ENCODE measurements around the gene MAP3K19.

Gene MAP3K19

GRCh38 chr2:134943540-134943939 is 103.7 kb downstream of the MAP3K19 start:
- Histone ChIP-seq H3K4me3 (ENCODE audit: low read depth in 1 of 2, low read length in 2 of 2) (no peak overlapping the region), H3K4me2 (ENCODE audit: insufficient read depth, low read length) (no peak overlapping the region), H3K36me3 (ENCODE audit: insufficient read depth, low read length) (peaks cover 77% of the 10 kb centered on the region), H3K79me2 (ENCODE audit: insufficient read depth, low read length) (peaks cover 56% of the 10 kb centered on the region), H3K27ac (ENCODE audit: low read length) (no peak overlapping the region), H4K20me1 (ENCODE audit: insufficient read depth, low read length) (peaks cover 17% of the 10 kb centered on the region; the same call in 1 of the 2 replicates), H3K4me1 (ENCODE audit: insufficient read depth, low read length) (no peaks in the 10 kb centered on the region), H3K9me3 (ENCODE audit: insufficient read depth, low read length, severe bottlenecking) (no peaks in the 10 kb centered on the region), H3K9ac (ENCODE audit: low read depth, low read length) (no peak overlapping the region), H2AFZ (ENCODE audit: low read depth, low read length) (no peak overlapping the region), H3K27me3 (ENCODE audit: insufficient read depth, low read length, poor library complexity) (no peaks in the 10 kb centered on the region)
- ATAC-seq (ENCODE audit: insufficient read depth, low read depth) (no peak), DNase-seq (no peak)
- TF ChIP-seq, protein P1, sequence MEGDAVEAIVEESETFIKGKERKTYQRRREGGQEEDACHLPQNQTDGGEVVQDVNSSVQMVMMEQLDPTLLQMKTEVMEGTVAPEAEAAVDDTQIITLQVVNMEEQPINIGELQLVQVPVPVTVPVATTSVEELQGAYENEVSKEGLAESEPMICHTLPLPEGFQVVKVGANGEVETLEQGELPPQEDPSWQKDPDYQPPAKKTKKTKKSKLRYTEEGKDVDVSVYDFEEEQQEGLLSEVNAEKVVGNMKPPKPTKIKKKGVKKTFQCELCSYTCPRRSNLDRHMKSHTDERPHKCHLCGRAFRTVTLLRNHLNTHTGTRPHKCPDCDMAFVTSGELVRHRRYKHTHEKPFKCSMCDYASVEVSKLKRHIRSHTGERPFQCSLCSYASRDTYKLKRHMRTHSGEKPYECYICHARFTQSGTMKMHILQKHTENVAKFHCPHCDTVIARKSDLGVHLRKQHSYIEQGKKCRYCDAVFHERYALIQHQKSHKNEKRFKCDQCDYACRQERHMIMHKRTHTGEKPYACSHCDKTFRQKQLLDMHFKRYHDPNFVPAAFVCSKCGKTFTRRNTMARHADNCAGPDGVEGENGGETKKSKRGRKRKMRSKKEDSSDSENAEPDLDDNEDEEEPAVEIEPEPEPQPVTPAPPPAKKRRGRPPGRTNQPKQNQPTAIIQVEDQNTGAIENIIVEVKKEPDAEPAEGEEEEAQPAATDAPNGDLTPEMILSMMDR (IDR thresholded peaks at IDR 0.05; ENCODE audit: borderline replicate concordance, extremely low read depth, low read length, poor library complexity, severe bottlenecking) = no peak
- no peak for TF ChIP-seq EZH2 (IDR thresholded peaks at IDR 0.05; ENCODE audit: borderline replicate concordance, low read depth, low read length, severe bottlenecking)

DNA sequence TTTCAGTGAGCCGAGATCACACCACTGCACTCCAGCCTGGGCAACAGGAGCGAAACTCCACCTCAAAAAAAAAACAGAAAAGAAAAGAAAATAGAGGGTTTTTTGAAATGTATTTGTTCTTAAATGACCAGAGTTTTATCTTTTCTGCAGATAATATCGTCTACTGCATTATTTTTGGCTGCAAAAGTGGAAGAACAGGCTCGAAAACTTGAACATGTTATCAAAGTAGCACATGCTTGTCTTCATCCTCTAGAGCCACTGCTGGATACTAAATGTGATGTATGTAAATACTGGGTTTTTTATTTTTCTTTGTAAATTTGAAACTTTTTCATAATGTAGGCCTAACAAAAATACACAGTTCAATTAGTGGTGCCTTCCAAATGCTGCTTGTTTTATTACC is 110.6 kb downstream of the MAP3K19 start:
- no peak for DNase-seq
- no peak for ATAC-seq (ENCODE audit: insufficient read depth, low read depth)
- H3K4me3 ChIP-seq (ENCODE audit: low read depth in 1 of 2, low read length in 2 of 2) = no peak overlapping the region
- TF ChIP-seq, protein P1 (IDR thresholded peaks at IDR 0.05; ENCODE audit: borderline replicate concordance, extremely low read depth, low read length, poor library complexity, severe bottlenecking) = no peak
- no peak for TF ChIP-seq EZH2 (IDR thresholded peaks at IDR 0.05; ENCODE audit: borderline replicate concordance, low read depth, low read length, severe bottlenecking)
- H3K79me2 ChIP-seq (ENCODE audit: insufficient read depth, low read length) = peaks cover 92% of the 10 kb centered on the region
- H3K27me3 ChIP-seq (ENCODE audit: insufficient read depth, low read length, poor library complexity) = no peaks in the 10 kb centered on the region
- peaks cover 63% of the 10 kb centered on the region for H4K20me1 ChIP-seq (ENCODE audit: insufficient read depth, low read length)
- peaks cover 80% of the 10 kb centered on the region for H3K36me3 ChIP-seq (ENCODE audit: insufficient read depth, low read length)
- H2AFZ ChIP-seq (ENCODE audit: low read depth, low read length) = no peak overlapping the region
- H3K9me3 ChIP-seq (ENCODE audit: insufficient read depth, low read length, severe bottlenecking) = no peaks in the 10 kb centered on the region
- no peak overlapping the region for H3K27ac ChIP-seq (ENCODE audit: low read length)
- no peak overlapping the region for H3K4me2 ChIP-seq (ENCODE audit: insufficient read depth, low read length)
- no peaks in the 10 kb centered on the region for H3K4me1 ChIP-seq (ENCODE audit: insufficient read depth, low read length)
- H3K9ac ChIP-seq (ENCODE audit: low read depth, low read length) = no peak overlapping the region

DNA sequence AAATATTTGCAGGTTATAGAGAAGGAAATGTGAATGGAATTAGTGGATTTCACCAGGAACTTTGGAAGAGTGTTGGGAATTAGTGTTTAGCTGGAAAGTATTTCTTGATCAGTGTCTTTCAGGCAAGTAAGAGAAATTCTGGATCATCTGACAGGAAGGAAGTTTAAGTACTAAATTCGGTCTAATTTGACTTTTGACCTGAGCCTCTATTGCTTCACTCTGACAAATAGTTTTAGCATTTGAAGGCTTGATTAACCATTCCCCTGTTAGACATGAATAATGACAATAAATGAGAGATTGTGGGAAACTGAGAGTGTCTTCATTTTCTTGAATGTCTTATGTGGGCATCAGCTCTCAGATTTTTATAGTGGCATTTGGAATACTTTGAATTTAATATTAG is 112.6 kb downstream of the MAP3K19 start:
- no peak overlapping the region for H3K27ac ChIP-seq (ENCODE audit: low read length)
- H3K4me2 ChIP-seq (ENCODE audit: insufficient read depth, low read length) = no peak overlapping the region
- H4K20me1 ChIP-seq (ENCODE audit: insufficient read depth, low read length) = peaks cover 73% of the 10 kb centered on the region
- peaks cover 98% of the 10 kb centered on the region for H3K79me2 ChIP-seq (ENCODE audit: insufficient read depth, low read length)
- peaks cover 72% of the 10 kb centered on the region for H3K36me3 ChIP-seq (ENCODE audit: insufficient read depth, low read length)
- H3K9me3 ChIP-seq (ENCODE audit: insufficient read depth, low read length, severe bottlenecking) = no peaks in the 10 kb centered on the region
- no peak overlapping the region for H3K9ac ChIP-seq (ENCODE audit: low read depth, low read length)
- ATAC-seq (ENCODE audit: insufficient read depth, low read depth) = no peak
- H2AFZ ChIP-seq (ENCODE audit: low read depth, low read length) = no peak overlapping the region
- H3K4me1 ChIP-seq (ENCODE audit: insufficient read depth, low read length) = no peaks in the 10 kb centered on the region
- no peak overlapping the region for H3K4me3 ChIP-seq (ENCODE audit: low read depth in 1 of 2, low read length in 2 of 2)
- no peak for DNase-seq
- TF ChIP-seq, protein P1 (IDR thresholded peaks at IDR 0.05; ENCODE audit: borderline replicate concordance, extremely low read depth, low read length, poor library complexity, severe bottlenecking) = no peak
- no peak for TF ChIP-seq EZH2 (IDR thresholded peaks at IDR 0.05; ENCODE audit: borderline replicate concordance, low read depth, low read length, severe bottlenecking)
- H3K27me3 ChIP-seq (ENCODE audit: insufficient read depth, low read length, poor library complexity) = no peaks in the 10 kb centered on the region

- no peak overlapping the region for H3K27ac ChIP-seq (ENCODE audit: low read length)
- H3K79me2 ChIP-seq (ENCODE audit: insufficient read depth, low read length) = peaks cover 100% of the 10 kb centered on the region
- peaks cover 69% of the 10 kb centered on the region for H3K36me3 ChIP-seq (ENCODE audit: insufficient read depth, low read length)
- DNase-seq (no peak), ATAC-seq (ENCODE audit: insufficient read depth, low read depth) (no peak)
- H3K9me3 ChIP-seq (ENCODE audit: insufficient read depth, low read length, severe bottlenecking) = no peaks in the 10 kb centered on the region
- no peak overlapping the region for H2AFZ ChIP-seq (ENCODE audit: low read depth, low read length)
- H3K27me3 ChIP-seq (ENCODE audit: insufficient read depth, low read length, poor library complexity) = no peaks in the 10 kb centered on the region
- H3K4me1 ChIP-seq (ENCODE audit: insufficient read depth, low read length) = no peaks in the 10 kb centered on the region
- peaks cover 78% of the 10 kb centered on the region for H4K20me1 ChIP-seq (ENCODE audit: insufficient read depth, low read length)
- H3K9ac ChIP-seq (ENCODE audit: low read depth, low read length) = no peak overlapping the region
- no peak overlapping the region for H3K4me3 ChIP-seq (ENCODE audit: low read depth in 1 of 2, low read length in 2 of 2)
- no peak overlapping the region for H3K4me2 ChIP-seq (ENCODE audit: insufficient read depth, low read length)
- TF ChIP-seq, protein P1 (IDR thresholded peaks at IDR 0.05; ENCODE audit: borderline replicate concordance, extremely low read depth, low read length, poor library complexity, severe bottlenecking) = no peak
- TF ChIP-seq EZH2 (IDR thresholded peaks at IDR 0.05; ENCODE audit: borderline replicate concordance, low read depth, low read length, severe bottlenecking) = no peak
Observed at GRCh38 chr2:134934150-134934549, 113.1 kb downstream of the MAP3K19 start.

All from DND-41 (cell line).